ENCODE data around the gene KLRC4.

Gene KLRC4

GRCh38 chr12:10358969-10359368 lies 50.6 kb downstream of the KLRC4 start:
- DNase-seq (ENCODE audit: low spot score), result no peak
- no peaks in the 10 kb centered on the region for H3K9me3 ChIP-seq (ENCODE audit: severe bottlenecking)
- peaks cover 13% of the 10 kb centered on the region for H3K4me1 ChIP-seq (ENCODE audit: insufficient read depth, poor library complexity, severe bottlenecking)
- no peaks in the 10 kb centered on the region for H3K36me3 ChIP-seq (ENCODE audit: low read depth)
- no peaks in the 10 kb centered on the region for H3K27me3 ChIP-seq (ENCODE audit: insufficient read depth, poor library complexity, severe bottlenecking)
- no peak for ATAC-seq (ENCODE audit: low read depth)
- no peak overlapping the region for H3K4me3 ChIP-seq (ENCODE audit: severe bottlenecking)
- no peak for TF ChIP-seq CTCF (IDR thresholded peaks at IDR 0.05; ENCODE audit: poor library complexity, severe bottlenecking)
- no peak overlapping the region for H3K27ac ChIP-seq (ENCODE audit: poor library complexity, severe bottlenecking)

DNA sequence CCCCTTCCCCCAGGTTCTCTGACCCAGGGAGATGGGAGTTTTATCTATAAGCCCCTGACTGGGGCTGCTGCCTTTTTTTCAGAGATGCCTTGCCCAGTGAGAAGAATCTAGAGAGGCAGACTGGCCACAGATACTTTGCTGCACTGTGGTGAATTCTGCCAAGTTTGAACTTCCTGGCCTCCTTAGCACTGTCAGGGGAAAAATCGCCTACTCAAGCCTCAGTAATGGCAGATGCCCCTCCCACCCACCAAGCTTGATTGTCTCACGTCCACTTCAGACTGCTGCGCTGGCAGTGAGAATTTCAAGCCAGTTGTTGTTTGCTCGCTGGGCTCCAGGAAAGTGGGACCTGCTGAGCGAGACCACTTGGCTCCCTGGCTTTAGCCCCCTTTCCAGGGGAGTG lies 51.4 kb downstream of the KLRC4 start:
- ATAC-seq (ENCODE audit: low read depth), result no peak
- Histone ChIP-seq H3K36me3 (ENCODE audit: low read depth) (no peaks in the 10 kb centered on the region), H3K4me1 (ENCODE audit: insufficient read depth, poor library complexity, severe bottlenecking) (peaks cover 13% of the 10 kb centered on the region), H3K4me3 (ENCODE audit: severe bottlenecking) (no peak overlapping the region), H3K9me3 (ENCODE audit: severe bottlenecking) (no peaks in the 10 kb centered on the region), H3K27me3 (ENCODE audit: insufficient read depth, poor library complexity, severe bottlenecking) (no peaks in the 10 kb centered on the region), H3K27ac (ENCODE audit: poor library complexity, severe bottlenecking) (no peak overlapping the region)
- no peak for TF ChIP-seq CTCF (IDR thresholded peaks at IDR 0.05; ENCODE audit: poor library complexity, severe bottlenecking)
- DNase-seq (ENCODE audit: low spot score), result no peak
